GM21786 (cell line): ENCODE results near the gene C5orf24.
"Not testable (repeated sequence)": the region's sequence is repeated elsewhere in the genome, so short reads cannot be mapped to it uniquely, and the experiment has no call there.

Experiments
- ATAC-seq: cut with Tn5 transposase; IDR thresholded peaks from one replicate; pipeline ENCODE4 v1.9.1; 2021; ENCODE audit not compliant: unreplicated experiment

The C5orf24 gene

GRCh38 chr5:134856465-134856864, 10.7 kb downstream of the C5orf24 start:
- ATAC-seq = not testable (repeated sequence)

GRCh38 chr5:134857401-134857800, 11.6 kb downstream of the C5orf24 start:
- no peak for ATAC-seq

- no peak for ATAC-seq
Observed at GRCh38 chr5:134864707-134865106, 18.9 kb downstream of the C5orf24 start.

GRCh38 chr5:134873494-134873893, 27.7 kb downstream of the C5orf24 start:
- no peak for ATAC-seq

GRCh38 chr5:134873987-134874830, 28.4 kb downstream of the C5orf24 start, which contains the start of gene TXNDC15:
Gene TXNDC15 (plus strand): TSS chr5:134874371. CDS start chr5:134874428, 57 bp downstream.
- peak; percentile 72 for ATAC-seq

GRCh38 chr5:134874831-134875655, 29.3 kb downstream of the C5orf24 start:
- peak; percentile 31 for ATAC-seq

- peak; percentile 41 for ATAC-seq
Observed at GRCh38 chr5:134877159-134877558, 31.4 kb downstream of the C5orf24 start.

- ATAC-seq = no peak
Observed at GRCh38 chr5:134878403-134878802, 32.6 kb downstream of the C5orf24 start.

- ATAC-seq = no peak
Observed at GRCh38 chr5:134879456-134879855, 33.7 kb downstream of the C5orf24 start.

- not testable (repeated sequence) for ATAC-seq
Observed at GRCh38 chr5:134880937-134881336, 35.2 kb downstream of the C5orf24 start.

- not testable (repeated sequence) for ATAC-seq
Observed at GRCh38 chr5:134881711-134882110, 35.9 kb downstream of the C5orf24 start.

- no peak for ATAC-seq
Observed at GRCh38 chr5:134887593-134888159, 41.9 kb downstream of the C5orf24 start.

GRCh38 chr5:134889335-134889734, 43.6 kb downstream of the C5orf24 start:
- ATAC-seq = no peak

- no peak for ATAC-seq
Observed at GRCh38 chr5:134891473-134891872, 45.7 kb downstream of the C5orf24 start.

- ATAC-seq = no peak
Observed at GRCh38 chr5:134892282-134892681, 46.5 kb downstream of the C5orf24 start.

- no peak for ATAC-seq
Observed at GRCh38 chr5:134892926-134893325, 47.2 kb downstream of the C5orf24 start.

GRCh38 chr5:134893748-134894505, 48.2 kb downstream of the C5orf24 start:
- no peak for ATAC-seq

- ATAC-seq = peak; percentile 34
Observed at GRCh38 chr5:134902071-134902801, 56.5 kb downstream of the C5orf24 start.

- ATAC-seq = peak; percentile 80
Observed at GRCh38 chr5:134904610-134905245, 59.0 kb downstream of the C5orf24 start, which contains the start of gene PCBD2. Gene PCBD2 (plus strand): TSS chr5:134905131. CDS start chr5:134905140, 9 bp downstream.
